ENCODE data around the gene SLC25A47.

Gene SLC25A47

DNA sequence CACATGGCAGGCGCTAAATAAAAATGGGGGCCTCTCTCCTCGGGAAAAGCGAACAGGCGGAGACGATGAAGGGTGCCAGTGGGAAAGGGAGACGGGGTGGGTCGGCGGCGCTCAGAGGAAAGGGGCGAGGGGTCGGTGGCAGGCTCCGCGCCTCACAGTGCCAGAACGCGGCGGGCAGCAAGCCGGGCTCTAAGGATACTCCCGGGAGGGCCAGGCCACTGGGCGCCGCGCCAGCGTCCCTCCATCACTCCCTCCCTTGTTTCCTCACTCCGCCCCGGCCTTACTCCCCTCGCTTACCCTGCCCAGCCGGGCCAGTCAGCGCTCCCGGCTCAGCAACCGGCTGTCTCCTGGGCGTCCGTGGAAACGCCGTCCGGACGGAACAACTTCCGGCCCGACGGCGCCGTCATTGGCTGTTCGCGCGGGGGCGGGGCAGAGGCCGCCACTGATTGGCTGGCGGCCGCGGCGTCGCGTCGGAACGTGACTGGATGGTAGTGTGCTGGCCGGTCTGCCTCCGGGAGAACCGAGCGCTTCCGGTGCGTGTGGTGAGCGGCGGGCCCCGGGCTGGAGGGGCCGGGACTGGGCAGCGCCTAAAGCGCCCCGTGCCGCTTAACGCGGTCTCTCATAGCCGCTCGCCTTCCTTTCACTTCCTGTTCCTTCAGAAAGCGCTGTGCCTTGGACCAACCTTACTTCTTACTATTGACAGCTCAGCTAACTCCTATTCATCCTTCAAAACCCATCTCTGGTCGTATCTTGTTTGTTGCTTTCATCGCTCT, 53.0 kb downstream of the SLC25A47 start, which contains the start of gene WDR25:
Gene WDR25 (plus strand): TSS at position 523 of the 773 bp plus-strand sequence.
- TF ChIP-seq, protein P1, sequence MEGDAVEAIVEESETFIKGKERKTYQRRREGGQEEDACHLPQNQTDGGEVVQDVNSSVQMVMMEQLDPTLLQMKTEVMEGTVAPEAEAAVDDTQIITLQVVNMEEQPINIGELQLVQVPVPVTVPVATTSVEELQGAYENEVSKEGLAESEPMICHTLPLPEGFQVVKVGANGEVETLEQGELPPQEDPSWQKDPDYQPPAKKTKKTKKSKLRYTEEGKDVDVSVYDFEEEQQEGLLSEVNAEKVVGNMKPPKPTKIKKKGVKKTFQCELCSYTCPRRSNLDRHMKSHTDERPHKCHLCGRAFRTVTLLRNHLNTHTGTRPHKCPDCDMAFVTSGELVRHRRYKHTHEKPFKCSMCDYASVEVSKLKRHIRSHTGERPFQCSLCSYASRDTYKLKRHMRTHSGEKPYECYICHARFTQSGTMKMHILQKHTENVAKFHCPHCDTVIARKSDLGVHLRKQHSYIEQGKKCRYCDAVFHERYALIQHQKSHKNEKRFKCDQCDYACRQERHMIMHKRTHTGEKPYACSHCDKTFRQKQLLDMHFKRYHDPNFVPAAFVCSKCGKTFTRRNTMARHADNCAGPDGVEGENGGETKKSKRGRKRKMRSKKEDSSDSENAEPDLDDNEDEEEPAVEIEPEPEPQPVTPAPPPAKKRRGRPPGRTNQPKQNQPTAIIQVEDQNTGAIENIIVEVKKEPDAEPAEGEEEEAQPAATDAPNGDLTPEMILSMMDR (IDR thresholded peaks at IDR 0.05), result no peak
- H3K4me3 ChIP-seq, result peak within 1 kb of the TSS; percentile 72 to 76
- peak; percentile 93 to 98 for DNase-seq
- peaks cover 0 to 31% (median 23%) of the 10 kb centered on the region in 4 donors for H3K4me1 ChIP-seq
- H3K27ac ChIP-seq, result peak within 1 kb of the TSS; percentile 87 to 91
- no peaks in the 10 kb centered on the region for H3K27me3 ChIP-seq
- no peaks in the 10 kb centered on the region for H3K9me3 ChIP-seq
- intact Hi-C loops (cut with DNase I; ENCODE audit: low total_unique reads), result loop anchor here (5.0 kb wide), 2 partner anchors 69 to 139 kb away; partner anchors contain the start of genes SLC25A29 and YY1
- peaks cover under 1 to 4% (median 3%) of the 10 kb centered on the region in 3 donors for H3K36me3 ChIP-seq

DNA sequence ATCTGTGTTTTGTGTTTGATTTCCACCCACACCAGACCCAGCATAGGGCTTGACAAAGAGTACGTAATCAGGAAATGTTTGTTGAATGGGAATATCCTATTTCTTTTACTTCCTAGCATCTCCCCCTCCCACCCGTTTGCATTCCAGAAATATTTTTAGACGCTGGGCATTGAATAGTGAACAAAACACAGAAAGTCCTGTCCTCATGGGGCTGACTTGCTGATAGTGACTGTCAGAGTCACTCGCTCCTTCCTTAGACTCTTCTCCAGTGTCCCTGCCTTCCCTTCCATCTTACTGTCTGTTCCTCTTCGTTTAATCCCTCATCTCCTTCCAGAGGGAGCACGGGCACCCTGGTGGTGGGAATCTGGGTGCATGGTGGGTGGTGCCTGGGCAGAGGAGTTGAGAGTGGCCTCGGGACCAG, 53.6 kb downstream of the SLC25A47 start:
- Histone ChIP-seq H3K4me3 (peak overlapping the region; percentile 72 to 76), H3K27ac (peak overlapping the region; percentile 87 to 91), H3K36me3 (peaks cover 7 to 10% (median 7%) of the 10 kb centered on the region in 3 donors), H3K4me1 (peaks cover 0 to 31% (median 23%) of the 10 kb centered on the region in 4 donors), H3K9me3 (no peaks in the 10 kb centered on the region), H3K27me3 (no peaks in the 10 kb centered on the region)
- TF ChIP-seq, protein P1 (IDR thresholded peaks at IDR 0.05), result no peak
- intact Hi-C loops (cut with DNase I; ENCODE audit: low total_unique reads), result loop anchor here (5.0 kb wide), 2 partner anchors 69 to 139 kb away; partner anchors contain the start of genes SLC25A29 and YY1
- no peak for DNase-seq
